Spleen (tissue), 11 donors: ENCODE measurements around the gene CDC42BPA. TPM values are rescaled to one million over a fixed set of nuclear protein-coding genes. Genes with fewer than 3 reads are reported as not detected.
A peak's percentile ranks its signal among the peaks of the same experiment; 100 is the strongest.

Experiments used
- DNase-seq: peaks from one replicate; pipeline ENCODE4 v3.0.0-alpha.2; 2020
- H3K27ac ChIP-seq, 8 donors: fragments of 200-600 bp; sonication (generic) in 7 of 8; 1 replicate in 4 of 8; 2 replicates in 4 of 8; pipeline versions ENCODE4 v1.5.0 to v1.8.0; 2016 to 2021; ENCODE audit warnings: inconsistent platforms in 4 of 8, mild to moderate bottlenecking in 4 of 8, moderate library complexity in 1 of 8
- H3K27me3 ChIP-seq, 7 donors: fragments of 200-600 bp; sonication (generic) in 6 of 7; replicated peaks in 1 of 7; 1 replicate in 4 of 7; 2 replicates in 3 of 7; pipeline versions ENCODE4 v1.5.0 to v1.8.0; 2016 to 2021; ENCODE audit warnings: inconsistent platforms in 3 of 7, mild to moderate bottlenecking in 1 of 7
- H3K36me3 ChIP-seq, 6 donors: fragments of 200-600 bp; sonication (generic) in 5 of 6; 1 replicate in 4 of 6; 2 replicates in 2 of 6; pipeline versions ENCODE4 v1.5.0 to v1.8.0; 2016 to 2021; ENCODE audit warnings: inconsistent platforms in 2 of 6
- H3K4me1 ChIP-seq, 6 donors: fragments of 200-600 bp; sonication (generic) in 5 of 6; 1 replicate in 3 of 6; 2 replicates in 3 of 6; pipeline versions ENCODE4 v1.5.0 to v1.8.0; 2016 to 2021; ENCODE audit warnings: inconsistent platforms in 3 of 6
- H3K4me3 ChIP-seq, 8 donors: fragments of 200-600 bp; sonication (generic) in 7 of 8; 1 replicate in 4 of 8; 2 replicates in 4 of 8; pipeline versions ENCODE4 v1.5.0 to v1.8.0; 2016 to 2021; ENCODE audit warnings: inconsistent platforms in 4 of 8, mild to moderate bottlenecking in 4 of 8, moderate library complexity in 2 of 8
- H3K9me3 ChIP-seq, 8 donors: fragments of 200-600 bp; sonication (generic) in 7 of 8; 1 replicate in 4 of 8; 2 replicates in 4 of 8; pipeline versions ENCODE4 v1.5.0 to v1.8.0; 2016 to 2021; ENCODE audit warnings: inconsistent platforms in 4 of 8
- POLR2A ChIP-seq, 3 donors: fragments of 450-650 bp; IDR thresholded peaks; one replicate each; pipeline ENCODE4 v1.5.1; 2017; ENCODE audit warnings: antibody characterized with exemption in 3 of 3, mild to moderate bottlenecking in 1 of 3
- POLR2AphosphoS5 ChIP-seq, 3 donors: sonication (generic); formaldehyde crosslinking; IDR thresholded peaks; one replicate each; pipeline ENCODE4 v1.5.1; 2017; ENCODE audit warnings: antibody characterized with exemption in 3 of 3
- WGBS, 5 donors: extraction: QIAGEN DNeasy Blood & Tissue Kit in 3 of 5; methylation state at CpG; one replicate each; pipeline versions ENCODE4 v1.1.5 to v1.1.7; 2013 to 2018; 5-methylcytosine and 5-hydroxymethylcytosine counted together
- intact Hi-C: fragments of 100-400 bp; cut with DNase I; formaldehyde crosslinking; loops from one replicate; pipeline ENCODE4 v1.15.0; 2023; ENCODE audit warnings: low total_unique reads
- polyA plus RNA-seq, 3 donors: library from polyadenylated mRNA; stranded (reverse); fragments of 200-250 nt; gene quantifications; one replicate each; pipeline ENCODE4 v1.2.1, GENCODE V29; 2013
- total RNA-seq, 7 donors: library from RNA; depleted of rRNA in 3 of 7; stranded (reverse); fragments of >200 nt in 3 of 7; fragmentation: NEBNext Ultra II Directional in 4 of 7; extraction: Animal tissue kit (Norgen Biotek cat#: 25700) in 4 of 7; gene quantifications; one replicate each; pipeline versions ENCODE4 v1.1.0 to v1.2.1, GENCODE V29; 2016 to 2021
- TF ChIP-seq, protein P1 (sequence below), 11 experiments: fragments of 200-600 bp in 7 of 11; fragments of 450-650 bp in 4 of 11; sonication (generic) in 4 of 11; IDR thresholded peaks in 8 of 11; conservative IDR thresholded peaks in 3 of 11; 1 replicate in 7 of 11; 2 replicates in 4 of 11; pipeline versions ENCODE4 v1.4.0 to v1.8.0; 2016 to 2021; ENCODE audit warnings: antibody characterized with exemption in 11 of 11, inconsistent platforms in 4 of 11, mild to moderate bottlenecking in 1 of 11
- donor health status: healthy with polysubstance abuse.
- donor health status: DM: no; HTN: no; CAD: no; lungs with moderate emphysema.
- donor health status: DM: no; HTN: no; CAD: no.
- donor health status: Bipolar disorder and iron deficiency.
- donor health status: healthy.
- donor health status: DM: no; HTN: no; CAD: no.
- donor health status: DM: yes; HTN: yes; CAD: no.

Gene CDC42BPA
- total and polyA plus RNA-seq, 10 donors, result 1.1 to 36.4 (median 27.6) TPM

DNA sequence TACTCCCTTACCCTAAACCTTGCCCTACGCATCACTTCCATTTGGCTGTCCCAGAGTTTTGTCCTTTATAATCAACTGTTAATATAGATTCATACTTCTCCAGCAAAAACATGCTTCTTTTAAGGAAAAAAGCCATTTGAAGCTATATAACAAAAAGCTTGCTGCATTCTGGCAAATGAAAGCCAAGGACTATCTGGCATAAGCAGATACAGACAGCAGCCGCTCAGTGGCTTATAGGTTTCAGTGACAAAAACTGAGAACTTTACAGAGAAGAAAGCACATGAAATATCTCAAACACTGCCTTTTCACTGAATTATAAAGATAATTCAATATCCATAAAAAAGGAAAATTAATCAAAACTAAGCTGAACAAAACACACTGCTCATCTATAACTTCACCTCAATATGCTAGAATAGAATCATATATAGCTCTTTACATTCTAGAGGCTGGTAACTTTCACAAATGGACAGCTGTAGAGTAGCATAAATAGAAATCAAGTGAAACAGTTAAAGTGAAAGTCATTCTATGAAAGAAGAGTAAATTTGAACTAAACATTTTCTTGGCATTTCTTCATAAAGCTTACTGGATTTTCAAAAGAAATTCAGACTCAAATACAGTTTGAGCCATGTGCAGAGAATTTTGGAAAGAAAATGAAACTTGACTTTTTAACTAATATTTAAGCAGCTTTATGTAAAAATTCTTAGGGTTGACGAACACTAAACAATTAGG, 19.6 kb downstream of the CDC42BPA start:
- DNase-seq, result no peak
- peak overlapping the region in 5 of 8 donors; percentile 21 to 44 (median 43) for H3K27ac ChIP-seq
- 67 to 86% (median 70%) methylated on average over 3 of the region's 3 CpGs for WGBS, 5 donors

GRCh38 chr1:227297073-227297793, 21.1 kb downstream of the CDC42BPA start:
- no peak overlapping the region for H3K4me3 ChIP-seq
- H3K9me3 ChIP-seq, result no peaks in the 10 kb centered on the region
- peaks cover 0 to 14% (median 2%) of the 10 kb centered on the region in 6 donors for H3K4me1 ChIP-seq
- 81 to 90% (median 87%) methylated on average over 4 of the region's 4 CpGs for WGBS, 5 donors
- H3K36me3 ChIP-seq, result no peaks in the 10 kb centered on the region
- intact Hi-C loops, result no loop called here
- DNase-seq, result no peak
- H3K27me3 ChIP-seq, result no peaks in the 10 kb centered on the region
- no peak overlapping the region for H3K27ac ChIP-seq
- TF ChIP-seq POLR2A (IDR thresholded peaks at IDR 0.05), result no peak

More for the DNA sequence above, 19.6 kb downstream of the CDC42BPA start:
- Histone ChIP-seq H3K4me1 (peaks cover 0 to 14% (median 2%) of the 10 kb centered on the region in 6 donors), H3K9me3 (no peaks in the 10 kb centered on the region), H3K27me3 (no peaks in the 10 kb centered on the region), H3K4me3 (no peak overlapping the region), H3K36me3 (no peaks in the 10 kb centered on the region)
- TF ChIP-seq POLR2AphosphoS5 (IDR thresholded peaks at IDR 0.05) (no peak), POLR2A (IDR thresholded peaks at IDR 0.05) (no peak)
- TF ChIP-seq, protein P1, sequence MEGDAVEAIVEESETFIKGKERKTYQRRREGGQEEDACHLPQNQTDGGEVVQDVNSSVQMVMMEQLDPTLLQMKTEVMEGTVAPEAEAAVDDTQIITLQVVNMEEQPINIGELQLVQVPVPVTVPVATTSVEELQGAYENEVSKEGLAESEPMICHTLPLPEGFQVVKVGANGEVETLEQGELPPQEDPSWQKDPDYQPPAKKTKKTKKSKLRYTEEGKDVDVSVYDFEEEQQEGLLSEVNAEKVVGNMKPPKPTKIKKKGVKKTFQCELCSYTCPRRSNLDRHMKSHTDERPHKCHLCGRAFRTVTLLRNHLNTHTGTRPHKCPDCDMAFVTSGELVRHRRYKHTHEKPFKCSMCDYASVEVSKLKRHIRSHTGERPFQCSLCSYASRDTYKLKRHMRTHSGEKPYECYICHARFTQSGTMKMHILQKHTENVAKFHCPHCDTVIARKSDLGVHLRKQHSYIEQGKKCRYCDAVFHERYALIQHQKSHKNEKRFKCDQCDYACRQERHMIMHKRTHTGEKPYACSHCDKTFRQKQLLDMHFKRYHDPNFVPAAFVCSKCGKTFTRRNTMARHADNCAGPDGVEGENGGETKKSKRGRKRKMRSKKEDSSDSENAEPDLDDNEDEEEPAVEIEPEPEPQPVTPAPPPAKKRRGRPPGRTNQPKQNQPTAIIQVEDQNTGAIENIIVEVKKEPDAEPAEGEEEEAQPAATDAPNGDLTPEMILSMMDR (IDR thresholded peaks at IDR 0.05 in 8 of 11, conservative IDR thresholded peaks at IDR 0.05 in 3 of 11), result no peak
- intact Hi-C loops, result no loop called here

DNA sequence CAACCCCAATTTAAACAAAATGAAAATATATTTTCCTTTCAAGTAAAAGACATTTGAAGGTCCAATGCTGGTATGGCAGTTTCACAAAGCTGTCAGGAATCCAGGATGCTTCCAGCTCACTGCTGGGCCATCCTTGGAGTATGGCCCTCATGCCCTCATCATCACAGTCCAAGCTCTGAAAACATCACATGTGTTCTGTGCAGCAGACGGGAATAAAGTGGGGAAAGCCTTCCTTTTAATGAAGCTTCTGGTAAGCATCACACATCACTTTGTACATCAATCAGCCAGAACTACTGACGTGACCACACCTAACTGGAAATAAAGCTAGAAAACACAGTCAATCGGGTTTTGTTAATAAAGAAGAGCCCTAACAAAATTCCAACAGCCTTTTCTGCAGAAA, 22.7 kb downstream of the CDC42BPA start:
- intact Hi-C loops, result no loop called here
- Histone ChIP-seq H3K27ac (no peak overlapping the region), H3K9me3 (no peaks in the 10 kb centered on the region), H3K36me3 (no peaks in the 10 kb centered on the region), H3K4me1 (peaks cover 0 to 14% (median 2%) of the 10 kb centered on the region in 6 donors), H3K4me3 (no peak overlapping the region), H3K27me3 (no peaks in the 10 kb centered on the region)
- no peak for TF ChIP-seq POLR2A (IDR thresholded peaks at IDR 0.05)
- TF ChIP-seq POLR2AphosphoS5 (IDR thresholded peaks at IDR 0.05), result no peak
- TF ChIP-seq, protein P1 (IDR thresholded peaks at IDR 0.05 in 8 of 11, conservative IDR thresholded peaks at IDR 0.05 in 3 of 11), result no peak
- DNase-seq, result no peak
- WGBS, 5 donors, result 71 to 91% (median 85%) methylated on average over 3 of the region's 3 CpGs

DNA sequence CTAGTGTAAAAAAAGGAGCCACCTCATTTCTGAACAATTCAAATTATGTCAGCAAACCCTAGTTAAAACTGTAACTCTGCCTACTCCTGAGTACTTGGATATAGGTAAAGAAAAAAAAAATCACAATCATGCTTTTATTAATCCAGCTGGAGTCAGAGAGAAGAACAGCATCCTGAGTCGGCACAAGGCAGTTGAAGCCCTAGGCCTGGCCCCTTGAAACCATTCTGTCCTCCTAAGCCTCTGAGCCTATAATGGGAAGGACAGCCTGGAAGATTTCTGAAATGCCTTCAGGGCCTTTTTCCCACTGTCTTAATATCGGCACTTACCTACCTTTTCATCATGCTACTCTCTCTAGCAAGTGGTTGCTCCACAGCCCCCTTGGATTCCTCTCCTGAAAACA, 32.5 kb downstream of the CDC42BPA start:
- Histone ChIP-seq H3K4me3 (no peak overlapping the region), H3K9me3 (peaks cover 0 to 24% (median 15%) of the 10 kb centered on the region in 8 donors), H3K36me3 (no peaks in the 10 kb centered on the region), H3K27ac (no peak overlapping the region), H3K27me3 (no peaks in the 10 kb centered on the region), H3K4me1 (no peaks in the 10 kb centered on the region)
- intact Hi-C loops, result no loop called here
- DNase-seq, result no peak
- TF ChIP-seq POLR2AphosphoS5 (IDR thresholded peaks at IDR 0.05), result no peak
- TF ChIP-seq POLR2A (IDR thresholded peaks at IDR 0.05), result no peak
- TF ChIP-seq, protein P1 (IDR thresholded peaks at IDR 0.05 in 8 of 11, conservative IDR thresholded peaks at IDR 0.05 in 3 of 11), result no peak
- WGBS, 5 donors, result 96 to 99% (median 98%) methylated on average over 2 of the region's 2 CpGs
